ENCODE results near the gene BCL2. TPM values are rescaled to one million over a fixed set of nuclear protein-coding genes. Genes with fewer than 3 reads are reported as not detected.

BCL2 gene
- total RNA-seq, 1 donor from 2014 or later = 9.3 TPM

DNA sequence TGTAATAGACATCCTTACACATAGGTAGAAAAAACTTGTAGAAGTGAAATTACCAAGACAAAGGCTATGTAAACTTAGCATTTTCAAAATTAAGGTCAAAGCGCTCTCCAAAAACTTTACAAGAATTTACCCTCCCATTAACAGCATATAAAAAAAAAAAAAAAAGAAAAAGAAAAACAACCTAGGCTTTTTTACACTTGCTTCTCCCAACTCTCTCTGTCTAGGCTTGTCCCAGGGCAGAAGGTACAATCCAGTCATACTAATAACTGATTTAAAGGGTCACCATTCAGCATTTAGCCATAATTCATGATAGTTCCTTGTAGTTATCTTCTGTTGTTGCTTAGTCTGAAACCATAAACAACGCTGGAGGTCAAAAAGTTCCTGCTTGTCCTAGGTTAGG is 130.5 kb downstream of the BCL2 start:
- Mint-ChIP-seq H3K36me3 (no peaks in the 10 kb centered on the region), H3K4me3 (no peak overlapping the region), H3K27ac (no peak overlapping the region), H3K9me3 (no peaks in the 10 kb centered on the region), H3K4me1 (peaks cover 44% of the 10 kb centered on the region), H3K27me3 (ENCODE audit: low read depth) (no peaks in the 10 kb centered on the region)
- no peak for DNase-seq (ENCODE audit: low spot score in 2 of 2, unreplicated experiment in 2 of 2)
- TF ChIP-seq, protein P1, sequence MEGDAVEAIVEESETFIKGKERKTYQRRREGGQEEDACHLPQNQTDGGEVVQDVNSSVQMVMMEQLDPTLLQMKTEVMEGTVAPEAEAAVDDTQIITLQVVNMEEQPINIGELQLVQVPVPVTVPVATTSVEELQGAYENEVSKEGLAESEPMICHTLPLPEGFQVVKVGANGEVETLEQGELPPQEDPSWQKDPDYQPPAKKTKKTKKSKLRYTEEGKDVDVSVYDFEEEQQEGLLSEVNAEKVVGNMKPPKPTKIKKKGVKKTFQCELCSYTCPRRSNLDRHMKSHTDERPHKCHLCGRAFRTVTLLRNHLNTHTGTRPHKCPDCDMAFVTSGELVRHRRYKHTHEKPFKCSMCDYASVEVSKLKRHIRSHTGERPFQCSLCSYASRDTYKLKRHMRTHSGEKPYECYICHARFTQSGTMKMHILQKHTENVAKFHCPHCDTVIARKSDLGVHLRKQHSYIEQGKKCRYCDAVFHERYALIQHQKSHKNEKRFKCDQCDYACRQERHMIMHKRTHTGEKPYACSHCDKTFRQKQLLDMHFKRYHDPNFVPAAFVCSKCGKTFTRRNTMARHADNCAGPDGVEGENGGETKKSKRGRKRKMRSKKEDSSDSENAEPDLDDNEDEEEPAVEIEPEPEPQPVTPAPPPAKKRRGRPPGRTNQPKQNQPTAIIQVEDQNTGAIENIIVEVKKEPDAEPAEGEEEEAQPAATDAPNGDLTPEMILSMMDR (IDR thresholded peaks at IDR 0.05; ENCODE audit: unreplicated experiment) = no peak

DNA sequence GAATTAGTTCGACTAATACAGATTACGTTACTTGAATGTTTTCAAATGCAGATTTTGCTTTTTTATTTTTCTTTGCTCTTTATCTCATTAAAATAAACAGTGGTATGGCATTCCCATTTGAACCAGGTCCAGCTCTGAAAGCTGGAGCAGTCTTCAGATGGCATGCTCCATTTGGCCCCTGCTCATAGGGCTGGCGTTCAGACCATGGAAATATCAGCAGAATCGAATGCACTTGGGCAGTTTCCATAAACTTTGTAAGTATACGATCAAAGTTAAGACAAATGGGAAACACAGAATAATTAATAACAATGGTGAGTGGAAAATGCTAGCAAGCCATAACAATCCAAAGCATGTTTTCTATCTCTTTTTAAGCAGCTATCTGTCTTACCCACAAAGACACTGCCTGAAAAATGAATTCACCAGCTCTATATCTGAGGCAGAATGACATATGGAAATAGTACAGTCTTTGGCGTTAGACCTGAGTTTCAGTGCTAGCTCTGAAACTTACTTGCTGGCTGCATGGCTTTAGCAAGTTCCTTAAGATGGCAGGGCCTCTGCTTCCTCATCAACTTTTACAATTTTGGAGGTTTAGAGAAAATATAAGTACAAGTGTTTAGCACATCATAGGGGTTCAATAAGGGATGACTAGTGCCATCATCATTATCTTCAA is 131.6 kb downstream of the BCL2 start:
- no peaks in the 10 kb centered on the region for H3K36me3 Mint-ChIP-seq
- no peaks in the 10 kb centered on the region for H3K9me3 Mint-ChIP-seq
- DNase-seq (ENCODE audit: low spot score in 2 of 2, unreplicated experiment in 2 of 2) = no peak
- peaks cover 47% of the 10 kb centered on the region for H3K4me1 Mint-ChIP-seq
- no peaks in the 10 kb centered on the region for H3K27me3 Mint-ChIP-seq (ENCODE audit: low read depth)
- H3K27ac Mint-ChIP-seq = peak overlapping the region; percentile 77
- no peak overlapping the region for H3K4me3 Mint-ChIP-seq
- TF ChIP-seq, protein P1 (IDR thresholded peaks at IDR 0.05; ENCODE audit: unreplicated experiment) = no peak

- H3K4me1 Mint-ChIP-seq = peaks cover 54% of the 10 kb centered on the region
- H3K27ac Mint-ChIP-seq = peak overlapping the region; percentile 43
- TF ChIP-seq, protein P1 (IDR thresholded peaks at IDR 0.05; ENCODE audit: unreplicated experiment) = no peak
- H3K36me3 Mint-ChIP-seq = no peaks in the 10 kb centered on the region
- H3K4me3 Mint-ChIP-seq = no peak overlapping the region
- H3K9me3 Mint-ChIP-seq = no peaks in the 10 kb centered on the region
- DNase-seq (ENCODE audit: low spot score in 2 of 2, unreplicated experiment in 2 of 2) = no peak
- no peaks in the 10 kb centered on the region for H3K27me3 Mint-ChIP-seq (ENCODE audit: low read depth)
Observed at GRCh38 chr18:63187223-63187574, 132.4 kb downstream of the BCL2 start.

DNA sequence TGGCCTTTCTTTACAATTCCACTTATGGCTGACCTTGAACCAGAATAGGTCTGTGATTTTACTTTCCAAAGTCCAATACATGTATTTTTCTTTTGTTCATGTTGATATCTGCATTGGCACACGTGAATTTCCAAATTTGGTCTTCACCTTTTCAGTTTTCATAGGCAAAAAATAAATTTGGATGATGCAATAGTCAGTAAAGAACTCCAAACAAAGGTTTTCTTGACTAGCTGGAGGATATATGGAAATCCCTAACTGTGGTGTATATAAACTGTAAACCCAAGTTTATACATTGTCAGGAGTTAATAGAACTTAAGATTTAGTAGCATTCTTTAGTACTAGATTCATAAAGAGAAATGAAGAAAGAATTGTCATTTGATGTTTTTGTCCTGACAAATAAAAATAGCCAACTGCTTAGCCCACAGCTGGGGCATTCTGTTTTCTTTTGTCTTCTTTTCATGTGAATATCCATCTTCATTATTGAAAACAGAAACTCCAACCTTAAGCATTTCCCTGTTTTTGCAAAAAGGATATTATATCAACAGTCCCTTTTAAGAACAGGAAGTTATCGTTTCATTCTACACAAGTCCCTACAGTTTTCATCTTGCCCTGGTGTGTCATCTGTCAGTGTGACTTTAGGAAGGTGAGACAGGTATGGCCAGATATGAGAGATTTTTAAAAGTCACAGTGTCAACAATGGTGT is 132.9 kb downstream of the BCL2 start:
- Mint-ChIP-seq H3K36me3 (no peaks in the 10 kb centered on the region), H3K9me3 (no peaks in the 10 kb centered on the region), H3K27ac (peak overlapping the region; percentile 64), H3K27me3 (ENCODE audit: low read depth) (no peaks in the 10 kb centered on the region), H3K4me1 (peaks cover 58% of the 10 kb centered on the region), H3K4me3 (no peak overlapping the region)
- no peak for DNase-seq (ENCODE audit: low spot score in 2 of 2, unreplicated experiment in 2 of 2)
- TF ChIP-seq, protein P1 (IDR thresholded peaks at IDR 0.05; ENCODE audit: unreplicated experiment) = no peak

DNA sequence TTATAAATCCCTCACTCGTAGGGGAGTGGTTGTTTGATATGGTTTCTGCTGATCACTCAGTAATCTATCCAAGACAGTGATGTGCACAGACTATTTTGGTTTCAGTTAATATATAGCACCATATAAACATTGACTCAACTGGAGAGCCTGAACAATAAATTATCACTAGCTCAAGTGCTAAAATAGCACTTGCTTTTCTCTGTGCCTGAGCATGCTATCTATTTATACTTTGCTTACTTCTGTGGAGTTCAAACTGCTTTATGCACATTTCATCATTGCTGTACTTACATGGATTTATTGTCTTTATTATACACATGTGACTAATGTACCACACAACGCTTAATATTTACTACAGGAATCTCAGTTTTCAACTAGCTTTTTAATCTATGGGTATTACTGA is 133.6 kb downstream of the BCL2 start:
- Mint-ChIP-seq H3K4me3 (no peak overlapping the region), H3K27me3 (ENCODE audit: low read depth) (no peaks in the 10 kb centered on the region), H3K9me3 (no peaks in the 10 kb centered on the region), H3K27ac (peak overlapping the region; percentile 64), H3K36me3 (no peaks in the 10 kb centered on the region), H3K4me1 (peaks cover 58% of the 10 kb centered on the region)
- TF ChIP-seq, protein P1 (IDR thresholded peaks at IDR 0.05; ENCODE audit: unreplicated experiment) = no peak
- no peak for DNase-seq (ENCODE audit: low spot score in 2 of 2, unreplicated experiment in 2 of 2)

Measured in mesothelial cell of epicardium (in vitro differentiated cells).